PC-3 (cell line): ENCODE data around the gene FBXL7.

Experiments used
- CTCF ChIP-seq: fragments of 300-600 bp; sonication (generic); conservative IDR thresholded peaks from 2 replicates; pipeline ENCODE4 v1.5.1; 2017; ENCODE audit warnings: antibody characterized with exemption, low read depth, mild to moderate bottlenecking, low read length
- EZH2phosphoT487 ChIP-seq: fragments of 300-600 bp; sonication (generic); IDR thresholded peaks from 2 replicates; pipeline ENCODE4 v1.6.1; 2018; ENCODE audit warnings: mild to moderate bottlenecking, antibody characterized with exemption, low read length, borderline replicate concordance

GRCh38 chr5:15566306-15566705 is 66.3 kb downstream of the FBXL7 start:
- TF ChIP-seq CTCF (no peak), EZH2phosphoT487 (no peak)
